Medulla oblongata (tissue), 1 donor: ENCODE results near the gene UBA6.
A peak's percentile ranks its signal among the peaks of the same experiment; 100 is the strongest.
"Not testable (repeated sequence)": the region's sequence is repeated elsewhere in the genome, so short reads cannot be mapped to it uniquely, and the experiment has no call there.

Experiments
- DNase-seq: peaks from one replicate; pipeline ENCODE4 v3.0.0-alpha.2; 2015; ENCODE audit errors: extremely low spot score

The UBA6 gene

GRCh38 chr4:67660418-67660817 lies 40.5 kb downstream of the UBA6 start:
- no peak for DNase-seq

GRCh38 chr4:67659065-67659464 lies 41.9 kb downstream of the UBA6 start:
- no peak for DNase-seq

- DNase-seq = no peak
Measured at GRCh38 chr4:67658302-67658701, 42.7 kb downstream of the UBA6 start.

- DNase-seq = no peak
Measured at GRCh38 chr4:67651536-67651935, 49.4 kb downstream of the UBA6 start.

- no peak for DNase-seq
Measured at GRCh38 chr4:67638136-67638535, 62.8 kb downstream of the UBA6 start.

GRCh38 chr4:67636978-67637377 lies 64.0 kb downstream of the UBA6 start:
- not testable (repeated sequence) for DNase-seq

GRCh38 chr4:67635331-67635730 lies 65.6 kb downstream of the UBA6 start:
- peak; percentile 68 for DNase-seq

- no peak for DNase-seq
Measured at GRCh38 chr4:67634741-67635140, 66.2 kb downstream of the UBA6 start.

- DNase-seq = no peak
Measured at GRCh38 chr4:67632492-67632891, 68.5 kb downstream of the UBA6 start.

GRCh38 chr4:67624939-67625338 lies 76.0 kb downstream of the UBA6 start:
- peak; percentile 42 for DNase-seq

GRCh38 chr4:67616478-67616877 lies 84.5 kb downstream of the UBA6 start:
- DNase-seq = no peak

GRCh38 chr4:67615119-67615518 lies 85.8 kb downstream of the UBA6 start:
- DNase-seq = no peak

GRCh38 chr4:67614186-67614585 lies 86.8 kb downstream of the UBA6 start:
- DNase-seq = no peak

- DNase-seq = no peak
Measured at GRCh38 chr4:67608027-67608426, 92.9 kb downstream of the UBA6 start.

- no peak for DNase-seq
Measured at GRCh38 chr4:67604749-67605148, 96.2 kb downstream of the UBA6 start.

GRCh38 chr4:67604029-67604381 lies 97.0 kb downstream of the UBA6 start:
- no peak for DNase-seq

- no peak for DNase-seq
Measured at GRCh38 chr4:67603310-67604028, 97.5 kb downstream of the UBA6 start.

GRCh38 chr4:67593741-67594175 lies 107.2 kb downstream of the UBA6 start:
- peak; percentile 27 for DNase-seq

- DNase-seq = no peak
Measured at GRCh38 chr4:67587156-67587555, 113.8 kb downstream of the UBA6 start.

- DNase-seq = no peak
Measured at GRCh38 chr4:67584496-67584895, 116.5 kb downstream of the UBA6 start.

GRCh38 chr4:67581913-67582312 lies 119.0 kb downstream of the UBA6 start:
- DNase-seq = no peak

GRCh38 chr4:67581208-67581857 lies 119.6 kb downstream of the UBA6 start:
- no peak for DNase-seq

GRCh38 chr4:67580577-67580976 lies 120.4 kb downstream of the UBA6 start:
- DNase-seq = no peak

GRCh38 chr4:67576538-67576937 lies 124.4 kb downstream of the UBA6 start:
- DNase-seq = no peak
